CD14-positive monocyte (primary cell): ENCODE data around the gene KLHL12. TPM values are rescaled to one million over a fixed set of nuclear protein-coding genes. Genes with fewer than 3 reads are reported as not detected.

Experiments
- DNase-seq, 3 donors: peaks; one replicate each; pipeline ENCODE4 v3.0.0-alpha.2; 2011 to 2022
- H2AFZ ChIP-seq: 2 replicates; pipeline ENCODE4 v1.6.0; 2012; ENCODE audit warnings: mild to moderate bottlenecking, low read depth, low read length, inconsistent platforms; ENCODE audit not compliant: insufficient read depth, poor library complexity, severe bottlenecking
- H3K27ac ChIP-seq, 2 donors: 1 replicate in 1 of 2; 2 replicates in 1 of 2; pipeline ENCODE4 v1.5.1; 2012 to 2013; ENCODE audit warnings: low read length in 2 of 2, control low read depth in 1 of 2, inconsistent platforms in 1 of 2, low read depth in 1 of 2, mild to moderate bottlenecking in 1 of 2
- H3K27me3 ChIP-seq, 2 donors: one replicate each; pipeline versions ENCODE4 v1.6.0 to v1.6.1; 2011 to 2013; ENCODE audit warnings: low read length in 2 of 2; ENCODE audit not compliant: control insufficient read depth in 2 of 2, insufficient read depth in 2 of 2
- H3K36me3 ChIP-seq, 2 donors: replicated peaks in 1 of 2; 1 replicate in 1 of 2; 2 replicates in 1 of 2; pipeline versions ENCODE4 v1.5.1 to v1.6.1; 2012 to 2013; ENCODE audit warnings: low read length in 2 of 2, control low read depth in 1 of 2, inconsistent platforms in 1 of 2, mild to moderate bottlenecking in 1 of 2; ENCODE audit not compliant: insufficient read depth in 2 of 2, control insufficient read depth in 1 of 2
- H3K4me1 ChIP-seq, 2 donors: 1 replicate in 1 of 2; 2 replicates in 1 of 2; pipeline versions ENCODE4 v1.5.1 to v1.6.1; 2012 to 2013; ENCODE audit warnings: low read length in 2 of 2, control low read depth in 1 of 2, inconsistent platforms in 1 of 2, mild to moderate bottlenecking in 1 of 2, moderate library complexity in 1 of 2; ENCODE audit not compliant: insufficient read depth in 2 of 2, control insufficient read depth in 1 of 2
- H3K4me2 ChIP-seq: replicated peaks from 2 replicates; pipeline ENCODE3; 2012; ENCODE audit warnings: low read length, moderate library complexity, mild to moderate bottlenecking; ENCODE audit not compliant: poor library complexity, severe bottlenecking; ENCODE audit errors: extremely low read depth
- H3K4me3 ChIP-seq, 3 experiments: fragments of 200-600 bp in 1 of 3; sonication (generic) in 1 of 3; replicated peaks in 1 of 3; 1 replicate in 2 of 3; 2 replicates in 1 of 3; pipeline ENCODE4 v1.5.1; 2011 to 2013; ENCODE audit warnings: low read length in 3 of 3, mild to moderate bottlenecking in 3 of 3, control low read depth in 2 of 3, low read depth in 2 of 3, inconsistent platforms in 1 of 3, moderate library complexity in 1 of 3
- H3K79me2 ChIP-seq: 2 replicates; pipeline ENCODE4 v1.6.0; 2012; ENCODE audit warnings: mild to moderate bottlenecking, control low read depth, inconsistent platforms, low read length, moderate library complexity; ENCODE audit not compliant: insufficient read depth
- H3K9ac ChIP-seq: 2 replicates; pipeline ENCODE4 v1.6.0; 2017; ENCODE audit warnings: low read length, mild to moderate bottlenecking; ENCODE audit not compliant: insufficient read depth, poor library complexity, severe bottlenecking
- H3K9me3 ChIP-seq, 2 donors: replicated peaks in 1 of 2; 1 replicate in 1 of 2; 2 replicates in 1 of 2; pipeline versions ENCODE4 v1.5.1 to v1.6.1; 2012 to 2013; ENCODE audit warnings: low read length in 2 of 2, control low read depth in 1 of 2; ENCODE audit not compliant: control insufficient read depth in 1 of 2, insufficient read depth in 1 of 2
- H4K20me1 ChIP-seq: 2 replicates; pipeline ENCODE4 v1.6.0; 2012; ENCODE audit warnings: mild to moderate bottlenecking, low read length, control low read depth, moderate library complexity; ENCODE audit not compliant: insufficient read depth
- H3K27ac Mint-ChIP-seq, 7 donors: one replicate each; pipeline ENCODE4 v1.8.0; 2020; ENCODE audit warnings: mild to moderate bottlenecking in 7 of 7, mixed read lengths in 7 of 7, moderate library complexity in 6 of 7, inconsistent platforms in 2 of 7
- H3K27me3 Mint-ChIP-seq, 3 donors: one replicate each; pipeline ENCODE4 v1.8.0; 2021 to 2022; ENCODE audit warnings: low read depth in 3 of 3, mild to moderate bottlenecking in 3 of 3, mixed read lengths in 3 of 3, moderate library complexity in 3 of 3, inconsistent platforms in 1 of 3
- H3K36me3 Mint-ChIP-seq, 2 donors: one replicate each; pipeline ENCODE4 v1.8.0; 2020; ENCODE audit warnings: mixed read lengths in 2 of 2, inconsistent platforms in 1 of 2, mild to moderate bottlenecking in 1 of 2
- H3K4me1 Mint-ChIP-seq: one replicate; pipeline ENCODE4 v1.8.0; 2020; ENCODE audit warnings: mild to moderate bottlenecking, mixed read lengths
- H3K4me3 Mint-ChIP-seq, 2 donors: one replicate each; pipeline ENCODE4 v1.8.0; 2020; ENCODE audit warnings: mild to moderate bottlenecking in 2 of 2, mixed read lengths in 2 of 2, moderate library complexity in 1 of 2
- H3K9me3 Mint-ChIP-seq, 7 donors: one replicate each; pipeline ENCODE4 v1.8.0; 2020 to 2022; ENCODE audit warnings: mixed read lengths in 7 of 7, mild to moderate bottlenecking in 6 of 7, moderate library complexity in 6 of 7, inconsistent platforms in 2 of 7
- WGBS: methylation state at CpG from one replicate; pipeline ENCODE4 v1.1.5; 2013; ENCODE audit warnings: missing lambda C conversion rate; ENCODE audit not compliant: insufficient coverage; 5-methylcytosine and 5-hydroxymethylcytosine counted together
- intact Hi-C, 2 donors: fragments of 100-400 bp; cut with micrococcal nuclease; formaldehyde crosslinking; loops; one replicate each; pipeline versions ENCODE4 v1.15.0 to v1.15.1; 2023
- polyA plus RNA-seq, 3 donors: library from polyadenylated mRNA; depleted of rRNA in 1 of 3; unstranded in 2 of 3; stranded (reverse) in 1 of 3; fragments of 300-500 nt in 2 of 3; fragments of >200 nt in 1 of 3; fragmentation: Illumina TruSeq in 2 of 3; gene quantifications; 1 replicate in 2 of 3; 2 replicates in 1 of 3; pipeline ENCODE4 v1.2.3, GENCODE V29; 2012 to 2021
- TF ChIP-seq, protein P1 (sequence below): fragments of 200-600 bp; IDR thresholded peaks from one replicate; pipeline ENCODE4 v1.8.0; 2022; ENCODE audit warnings: antibody characterized with exemption, mild to moderate bottlenecking

Gene KLHL12
- polyA plus RNA-seq, 3 donors, result 20.7 to 36.7 (median 21.9) TPM

DNA sequence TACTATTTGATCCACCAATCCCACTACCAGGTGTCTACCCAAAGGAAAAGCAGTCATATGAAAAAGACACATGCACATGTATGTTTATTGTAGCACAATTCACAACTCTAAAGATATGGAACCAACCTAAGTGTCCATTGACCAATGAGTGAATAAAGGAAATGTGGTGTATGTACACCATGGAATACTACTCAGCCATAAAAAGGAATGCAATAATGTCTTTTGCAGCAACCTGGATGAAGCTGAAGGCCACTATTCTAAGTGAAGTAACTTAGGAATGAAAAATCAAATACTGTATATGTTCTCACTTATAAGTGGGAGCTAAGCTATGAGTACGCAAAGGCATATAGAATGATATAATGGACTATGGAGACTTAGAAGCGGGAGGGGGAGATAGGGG lies 18.4 kb upstream of the KLHL12 start:
- Histone ChIP-seq H3K27ac (no peak overlapping the region), H4K20me1 (peaks cover 43% of the 10 kb centered on the region), H3K79me2 (peaks cover 12% of the 10 kb centered on the region), H3K4me3 (no peak overlapping the region), H3K4me2 (no peak overlapping the region), H2AFZ (no peak overlapping the region), H3K36me3 (peaks cover 90 to 100% of the 10 kb centered on the region in 2 donors), H3K4me1 (no peaks in the 10 kb centered on the region), H3K27me3 (no peaks in the 10 kb centered on the region), H3K9ac (no peak overlapping the region), H3K9me3 (no peaks in the 10 kb centered on the region)
- Mint-ChIP-seq H3K4me1 (no peaks in the 10 kb centered on the region), H3K4me3 (no peak overlapping the region), H3K9me3 (no peaks in the 10 kb centered on the region), H3K27ac (no peak overlapping the region), H3K36me3 (peaks cover 86 to 98% of the 10 kb centered on the region in 2 donors), H3K27me3 (no peaks in the 10 kb centered on the region)
- TF ChIP-seq, protein P1, sequence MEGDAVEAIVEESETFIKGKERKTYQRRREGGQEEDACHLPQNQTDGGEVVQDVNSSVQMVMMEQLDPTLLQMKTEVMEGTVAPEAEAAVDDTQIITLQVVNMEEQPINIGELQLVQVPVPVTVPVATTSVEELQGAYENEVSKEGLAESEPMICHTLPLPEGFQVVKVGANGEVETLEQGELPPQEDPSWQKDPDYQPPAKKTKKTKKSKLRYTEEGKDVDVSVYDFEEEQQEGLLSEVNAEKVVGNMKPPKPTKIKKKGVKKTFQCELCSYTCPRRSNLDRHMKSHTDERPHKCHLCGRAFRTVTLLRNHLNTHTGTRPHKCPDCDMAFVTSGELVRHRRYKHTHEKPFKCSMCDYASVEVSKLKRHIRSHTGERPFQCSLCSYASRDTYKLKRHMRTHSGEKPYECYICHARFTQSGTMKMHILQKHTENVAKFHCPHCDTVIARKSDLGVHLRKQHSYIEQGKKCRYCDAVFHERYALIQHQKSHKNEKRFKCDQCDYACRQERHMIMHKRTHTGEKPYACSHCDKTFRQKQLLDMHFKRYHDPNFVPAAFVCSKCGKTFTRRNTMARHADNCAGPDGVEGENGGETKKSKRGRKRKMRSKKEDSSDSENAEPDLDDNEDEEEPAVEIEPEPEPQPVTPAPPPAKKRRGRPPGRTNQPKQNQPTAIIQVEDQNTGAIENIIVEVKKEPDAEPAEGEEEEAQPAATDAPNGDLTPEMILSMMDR, result no peak
- intact Hi-C loops, result no loop called here
- WGBS, result no CpG with 5 or more reads among the region's 2 CpGs
- DNase-seq, result no peak

DNA sequence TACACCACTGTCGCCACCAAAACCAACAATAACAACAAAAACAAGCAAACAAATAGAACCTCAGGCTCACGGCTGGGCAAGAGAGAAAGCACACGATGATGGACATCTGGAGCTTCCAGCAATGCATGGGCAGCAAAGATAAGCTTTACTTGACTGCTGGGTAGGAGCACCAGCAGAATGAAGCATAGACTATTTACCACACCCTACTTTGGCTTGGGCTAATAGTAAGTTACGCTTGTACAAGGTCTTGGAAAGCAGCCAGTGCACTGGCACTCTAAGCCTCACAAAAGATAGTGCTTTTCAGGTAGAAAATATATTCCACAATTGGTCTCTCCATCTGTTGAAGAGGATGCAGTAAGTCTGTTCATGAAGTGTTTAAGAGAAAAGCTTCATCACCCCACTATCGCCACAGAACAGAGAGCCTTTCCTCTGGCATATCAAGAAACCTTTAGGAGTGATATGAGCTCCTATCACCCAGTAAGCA lies 17.4 kb upstream of the KLHL12 start:
- H3K36me3 Mint-ChIP-seq, result peaks cover 86 to 98% of the 10 kb centered on the region in 2 donors
- WGBS, result no CpG with 5 or more reads among the region's 5 CpGs

More for the DNA sequence above, 17.4 kb upstream of the KLHL12 start:
- intact Hi-C loops, result no loop called here
- TF ChIP-seq, protein P1, result no peak
- peaks cover 86 to 99% of the 10 kb centered on the region in 2 donors for H3K36me3 ChIP-seq
- H4K20me1 ChIP-seq, result peaks cover 43% of the 10 kb centered on the region
- no peak overlapping the region for H3K4me2 ChIP-seq
- no peak overlapping the region for H3K27ac ChIP-seq
- H3K27me3 ChIP-seq, result no peaks in the 10 kb centered on the region
- no peaks in the 10 kb centered on the region for H3K4me1 ChIP-seq
- H3K9ac ChIP-seq, result no peak overlapping the region
- Mint-ChIP-seq H3K4me1 (no peaks in the 10 kb centered on the region), H3K9me3 (no peaks in the 10 kb centered on the region), H3K27me3 (no peaks in the 10 kb centered on the region), H3K4me3 (no peak overlapping the region), H3K27ac (peak overlapping the region in 1 of 7 donors; percentile 34)
- peaks cover 2% of the 10 kb centered on the region for H3K79me2 ChIP-seq
- DNase-seq, result no peak
- no peak overlapping the region for H2AFZ ChIP-seq
- H3K4me3 ChIP-seq, result no peak overlapping the region
- no peaks in the 10 kb centered on the region for H3K9me3 ChIP-seq
